NCI-H526 (cell line): ENCODE data around the gene CLDN9.
A peak's percentile ranks its signal among the peaks of the same experiment; 100 is the strongest.

Source experiments
- DNase-seq, 2 experiments: peaks; one replicate each; lab custom pipeline; 2025; lab: John Stamatoyannopoulos, UW

The CLDN9 gene

DNA sequence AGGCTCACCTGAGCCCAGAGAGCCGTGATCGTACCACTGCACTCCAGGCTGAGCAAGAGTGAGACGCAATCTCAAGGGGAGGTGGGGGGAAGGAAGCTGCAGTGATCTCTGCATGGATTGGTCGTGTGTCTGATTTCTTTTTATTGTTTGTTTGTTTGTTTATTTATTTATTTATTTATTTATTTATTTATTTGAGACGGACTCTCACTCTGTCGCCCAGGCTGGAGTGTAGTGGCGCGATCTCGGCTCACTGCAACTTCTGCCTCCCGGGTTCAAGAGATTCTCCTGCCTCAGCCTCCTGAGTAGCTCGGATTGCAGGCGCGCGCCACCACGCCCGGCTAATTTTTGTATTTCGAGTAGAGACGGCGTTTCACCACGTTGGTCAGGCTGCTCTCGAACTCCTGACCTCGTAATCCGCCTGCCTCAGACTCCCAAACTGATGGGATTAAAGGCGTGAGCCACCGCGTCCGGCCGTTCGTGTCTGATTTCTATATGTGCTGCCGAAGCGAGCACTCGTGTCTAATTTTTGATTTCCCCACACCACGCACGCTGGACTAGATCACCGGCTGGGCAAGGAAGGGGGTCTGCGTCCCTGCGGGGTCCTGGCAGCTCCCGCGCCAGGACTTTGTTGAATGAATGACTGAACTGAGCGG is 7.0 kb downstream of the CLDN9 start:
- DNase-seq, result no peak

DNA sequence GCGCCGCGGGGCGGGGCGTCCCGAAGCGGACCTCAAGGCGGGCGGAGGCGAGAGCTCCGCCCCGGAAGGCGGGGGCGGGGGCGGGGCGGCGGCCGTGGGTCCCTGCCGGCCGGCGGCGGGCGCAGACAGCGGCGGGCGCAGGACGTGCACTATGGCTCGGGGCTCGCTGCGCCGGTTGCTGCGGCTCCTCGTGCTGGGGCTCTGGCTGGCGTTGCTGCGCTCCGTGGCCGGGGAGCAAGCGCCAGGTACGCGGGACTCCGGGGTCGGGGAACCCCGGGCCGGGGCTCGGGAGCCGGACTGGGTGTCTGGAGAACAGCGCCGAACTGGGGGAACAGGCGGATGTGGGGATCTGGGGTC is 7.5 kb downstream of the CLDN9 start, which contains the start of gene TNFRSF12A:
TSS of gene TNFRSF12A (plus strand) at position 122 of the 357 bp plus-strand sequence. CDS start at position 152, 30 bp downstream.
- DNase-seq, result peak in 1 of 2 experiments; percentile 79

DNA sequence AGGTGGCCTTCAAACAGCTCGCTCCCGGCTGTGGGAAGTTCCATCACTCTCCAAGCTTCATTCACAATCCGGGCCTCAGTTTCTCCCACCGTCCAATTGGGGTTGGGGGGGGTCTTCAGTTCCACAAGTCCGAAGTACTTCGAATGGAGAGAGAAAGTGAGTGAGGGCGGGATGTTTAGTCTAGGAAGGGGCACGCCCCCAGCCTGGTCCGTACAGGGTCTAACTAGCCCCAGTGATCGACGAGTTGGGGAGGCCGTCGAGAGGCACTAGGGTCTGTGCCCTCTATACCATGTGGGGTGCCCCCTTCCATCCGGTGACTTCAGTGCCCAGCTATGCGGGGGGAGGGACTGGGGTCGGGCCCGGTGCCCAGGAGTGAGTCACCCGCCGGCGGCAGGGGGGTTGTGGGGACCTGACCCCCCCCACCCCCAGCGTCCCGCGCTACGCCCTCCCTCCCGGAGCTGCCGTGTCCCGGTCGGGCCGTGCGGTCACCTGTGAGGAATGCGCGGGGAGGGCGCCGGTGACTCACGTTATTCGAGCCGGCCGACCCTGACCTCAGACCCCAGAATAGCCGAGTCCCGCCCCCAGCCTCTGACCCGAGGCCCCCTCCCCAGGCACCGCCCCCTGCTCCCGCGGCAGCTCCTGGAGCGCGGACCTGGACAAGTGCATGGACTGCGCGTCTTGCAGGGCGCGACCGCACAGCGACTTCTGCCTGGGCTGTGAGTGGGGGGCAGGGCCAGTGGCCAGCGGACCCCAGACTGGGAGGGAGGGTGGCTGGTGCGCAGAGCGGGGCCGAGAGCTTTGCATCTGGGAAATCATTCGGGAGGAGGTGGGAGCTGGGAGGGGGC is 8.1 kb downstream of the CLDN9 start:
- DNase-seq, result peak in 1 of 2 experiments; percentile 36

DNA sequence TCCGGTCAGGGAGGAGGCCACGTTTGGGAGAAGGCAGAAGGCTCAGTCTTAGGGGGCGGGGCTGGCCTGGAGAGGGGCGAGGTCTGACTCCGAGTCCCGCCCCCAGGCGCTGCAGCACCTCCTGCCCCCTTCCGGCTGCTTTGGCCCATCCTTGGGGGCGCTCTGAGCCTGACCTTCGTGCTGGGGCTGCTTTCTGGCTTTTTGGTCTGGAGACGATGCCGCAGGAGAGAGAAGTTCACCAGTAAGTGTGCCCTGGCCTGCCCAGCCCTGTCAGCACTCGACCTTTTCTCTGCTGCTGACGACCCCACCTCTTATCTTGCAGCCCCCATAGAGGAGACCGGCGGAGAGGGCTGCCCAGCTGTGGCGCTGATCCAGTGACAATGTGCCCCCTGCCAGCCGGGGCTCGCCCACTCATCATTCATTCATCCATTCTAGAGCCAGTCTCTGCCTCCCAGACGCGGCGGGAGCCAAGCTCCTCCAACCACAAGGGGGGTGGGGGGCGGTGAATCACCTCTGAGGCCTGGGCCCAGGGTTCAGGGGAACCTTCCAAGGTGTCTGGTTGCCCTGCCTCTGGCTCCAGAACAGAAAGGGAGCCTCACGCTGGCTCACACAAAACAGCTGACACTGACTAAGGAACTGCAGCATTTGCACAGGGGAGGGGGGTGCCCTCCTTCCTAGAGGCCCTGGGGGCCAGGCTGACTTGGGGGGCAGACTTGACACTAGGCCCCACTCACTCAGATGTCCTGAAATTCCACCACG is 8.9 kb downstream of the CLDN9 start:
- peak in 1 of 2 experiments; percentile 70 for DNase-seq

DNA sequence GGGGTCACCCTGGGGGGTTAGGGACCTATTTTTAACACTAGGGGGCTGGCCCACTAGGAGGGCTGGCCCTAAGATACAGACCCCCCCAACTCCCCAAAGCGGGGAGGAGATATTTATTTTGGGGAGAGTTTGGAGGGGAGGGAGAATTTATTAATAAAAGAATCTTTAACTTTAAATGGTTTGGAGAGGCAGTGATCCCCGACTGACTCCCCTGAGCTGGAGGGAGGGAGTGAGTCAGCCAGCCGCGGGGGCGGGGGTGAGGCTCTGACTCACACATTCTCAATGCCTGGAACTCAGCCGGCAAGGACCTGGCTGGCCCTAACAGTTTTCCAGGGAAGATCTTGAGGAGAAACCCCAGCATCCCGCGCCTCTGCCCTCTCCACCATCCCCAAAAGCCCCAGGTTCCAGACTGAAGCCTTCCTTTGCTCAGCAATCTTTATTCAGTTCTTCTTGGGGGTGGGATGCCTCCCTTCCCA is 9.5 kb downstream of the CLDN9 start:
- DNase-seq, result no peak

DNA sequence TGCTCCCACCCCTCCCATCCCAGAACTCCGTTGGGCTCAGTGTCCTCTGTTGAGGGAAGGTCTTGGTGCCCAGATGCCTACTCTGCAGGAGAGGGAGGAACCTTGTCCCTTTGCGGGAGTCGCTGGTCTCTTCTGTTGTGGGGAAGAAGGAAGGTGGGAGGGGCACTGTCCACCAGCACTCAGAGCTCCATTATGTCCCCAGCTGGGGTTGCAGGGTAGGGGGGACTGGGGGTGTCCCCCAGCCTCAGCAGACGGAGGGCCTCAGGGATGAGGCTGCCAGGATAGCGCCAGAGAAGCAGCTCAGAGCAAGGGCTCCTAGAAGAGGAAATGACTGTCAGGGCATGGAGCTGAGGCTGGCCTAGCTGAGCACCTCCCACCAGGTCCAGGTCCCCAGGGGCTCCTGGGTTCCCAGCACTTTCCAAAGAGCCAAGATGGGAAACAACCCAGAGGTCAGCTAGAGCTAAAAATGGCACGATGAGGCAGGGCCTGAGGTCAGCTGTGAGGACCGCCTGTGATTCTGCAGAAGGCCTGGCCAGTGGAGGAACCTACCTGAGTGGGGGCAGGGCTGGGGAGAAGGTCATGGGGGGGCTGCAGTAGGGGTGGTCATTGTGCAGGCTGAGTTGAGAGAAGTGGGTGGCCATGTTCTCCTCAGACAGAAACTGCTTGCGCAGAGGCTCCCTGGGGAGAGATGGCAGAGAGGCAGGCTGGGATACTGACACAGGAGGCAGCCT is 10.1 kb downstream of the CLDN9 start:
- DNase-seq, result no peak

DNA sequence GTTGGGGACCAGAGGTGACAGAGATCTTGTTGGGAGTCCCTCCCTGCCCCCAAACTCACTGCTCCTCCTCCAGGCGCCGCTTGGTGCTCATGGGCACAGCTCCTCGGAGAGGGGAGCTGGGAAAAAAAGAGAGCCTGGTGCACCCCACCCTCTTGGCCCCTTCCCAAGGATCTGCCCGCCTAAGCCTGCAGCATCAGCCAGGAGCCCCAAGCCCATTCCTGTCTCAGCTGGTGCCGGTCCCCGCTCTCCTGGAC is 10.6 kb downstream of the CLDN9 start:
- peak in 1 of 2 experiments; percentile 40 for DNase-seq

DNA sequence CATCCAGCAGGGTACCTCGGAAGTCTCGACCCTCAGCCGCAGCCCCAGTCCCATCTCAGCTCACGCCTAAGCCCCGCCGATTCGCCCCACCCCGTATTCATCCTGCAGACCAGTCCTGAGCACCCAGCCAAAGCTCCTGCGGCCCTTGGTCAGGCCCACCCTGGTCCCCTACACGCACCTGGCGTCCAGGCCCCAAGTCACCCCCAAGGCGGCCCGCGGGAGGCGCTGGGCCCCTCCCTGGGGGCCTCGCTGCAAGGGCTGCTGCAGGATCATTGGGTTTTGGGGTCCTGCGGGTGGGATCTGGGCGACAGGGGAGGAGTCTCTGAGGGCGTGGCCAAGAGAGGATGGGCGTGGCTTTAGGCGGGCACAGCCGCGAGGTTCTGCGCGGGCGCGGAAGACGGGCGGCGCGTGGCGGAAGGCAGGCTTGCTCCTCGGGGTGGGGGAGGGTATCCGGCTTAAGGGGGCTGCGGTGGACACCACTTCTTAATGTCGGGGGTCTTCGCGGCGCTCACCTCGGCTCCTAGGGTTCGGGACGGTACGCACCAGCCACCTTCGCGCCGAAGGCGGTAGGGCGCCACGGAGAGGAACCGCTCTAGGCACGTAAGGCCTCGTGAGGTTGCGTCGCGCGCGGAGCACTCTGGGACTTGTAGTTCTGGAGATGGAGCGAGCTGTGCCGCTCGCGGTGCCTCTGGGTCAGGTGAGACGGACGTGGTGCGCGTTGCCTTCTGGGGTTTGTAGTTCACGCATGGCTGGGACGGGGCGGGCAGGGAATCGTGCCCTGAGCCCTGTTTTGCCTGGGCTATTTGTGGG is 11.2 kb downstream of the CLDN9 start, which contains the start of the genes HCFC1R1 and THOC6:
TSS of gene HCFC1R1 (minus strand) at position 274 of the 810 bp plus-strand sequence. CDS start at position 273, 1 bp downstream.
TSS of gene THOC6 (plus strand) at position 367 of the 810 bp plus-strand sequence. CDS start at position 659, 292 bp downstream.
- peak; percentile 91 to 97 for DNase-seq

DNA sequence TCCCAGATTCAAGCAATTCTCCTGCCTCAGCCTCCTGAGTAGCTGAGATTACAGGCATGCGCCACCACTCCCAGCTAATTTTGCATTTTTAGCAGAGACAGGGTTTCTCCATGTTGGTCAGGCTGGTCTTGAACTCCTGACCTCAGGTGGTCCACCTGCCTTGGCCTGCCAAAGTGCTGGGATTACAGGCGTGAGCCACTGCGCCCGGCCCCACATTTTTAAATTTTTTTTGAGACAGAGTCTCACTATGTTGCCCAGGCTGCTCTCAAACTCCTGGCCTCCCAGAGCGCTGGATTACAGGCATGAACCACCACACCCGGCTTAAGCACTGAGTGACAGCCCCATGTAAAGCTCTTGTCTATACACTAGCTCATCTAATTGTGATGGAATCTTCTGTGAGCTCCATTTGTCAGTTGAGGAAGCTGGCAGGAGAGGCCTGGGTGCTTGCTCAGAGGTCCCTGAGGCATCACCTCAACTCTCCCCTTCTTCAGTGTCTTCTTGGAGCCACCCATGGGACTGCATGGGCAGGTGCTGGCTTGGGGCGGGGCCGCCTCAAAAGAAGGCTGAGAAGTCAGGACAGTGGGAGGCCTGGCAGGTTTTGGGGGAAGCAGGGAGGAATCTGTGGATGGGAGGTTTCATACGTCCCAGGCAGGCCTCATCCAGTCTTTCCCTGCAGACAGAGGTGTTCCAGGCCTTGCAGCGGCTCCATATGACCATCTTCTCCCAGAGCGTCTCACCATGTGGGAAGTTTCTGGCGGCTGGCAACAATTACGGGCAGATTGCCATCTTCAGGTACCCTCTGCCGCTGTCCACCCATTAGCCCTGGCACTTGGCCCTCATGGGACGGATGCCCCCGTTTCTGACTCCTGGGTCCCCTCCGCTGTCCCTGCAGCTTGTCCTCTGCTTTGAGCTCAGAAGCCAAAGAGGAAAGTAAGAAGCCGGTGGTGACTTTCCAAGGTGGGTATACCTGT is 12.6 kb downstream of the CLDN9 start:
- no peak for DNase-seq

DNA sequence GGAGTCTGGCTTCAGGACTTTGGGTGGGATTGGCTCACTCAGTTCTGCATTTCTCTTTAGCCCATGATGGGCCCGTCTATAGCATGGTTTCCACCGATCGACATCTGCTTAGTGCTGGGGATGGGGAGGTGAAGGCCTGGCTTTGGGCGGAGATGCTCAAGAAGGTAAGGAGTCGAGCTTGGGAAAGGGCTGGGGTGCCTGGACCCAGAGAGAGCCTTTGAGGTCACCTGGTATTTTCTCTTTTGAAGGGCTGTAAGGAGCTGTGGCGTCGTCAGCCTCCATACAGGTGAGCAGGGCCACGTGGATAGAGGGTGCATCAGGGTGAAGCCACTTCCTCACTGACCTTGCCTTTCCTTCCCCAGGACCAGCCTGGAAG is 13.3 kb downstream of the CLDN9 start:
- DNase-seq, result no peak

DNA sequence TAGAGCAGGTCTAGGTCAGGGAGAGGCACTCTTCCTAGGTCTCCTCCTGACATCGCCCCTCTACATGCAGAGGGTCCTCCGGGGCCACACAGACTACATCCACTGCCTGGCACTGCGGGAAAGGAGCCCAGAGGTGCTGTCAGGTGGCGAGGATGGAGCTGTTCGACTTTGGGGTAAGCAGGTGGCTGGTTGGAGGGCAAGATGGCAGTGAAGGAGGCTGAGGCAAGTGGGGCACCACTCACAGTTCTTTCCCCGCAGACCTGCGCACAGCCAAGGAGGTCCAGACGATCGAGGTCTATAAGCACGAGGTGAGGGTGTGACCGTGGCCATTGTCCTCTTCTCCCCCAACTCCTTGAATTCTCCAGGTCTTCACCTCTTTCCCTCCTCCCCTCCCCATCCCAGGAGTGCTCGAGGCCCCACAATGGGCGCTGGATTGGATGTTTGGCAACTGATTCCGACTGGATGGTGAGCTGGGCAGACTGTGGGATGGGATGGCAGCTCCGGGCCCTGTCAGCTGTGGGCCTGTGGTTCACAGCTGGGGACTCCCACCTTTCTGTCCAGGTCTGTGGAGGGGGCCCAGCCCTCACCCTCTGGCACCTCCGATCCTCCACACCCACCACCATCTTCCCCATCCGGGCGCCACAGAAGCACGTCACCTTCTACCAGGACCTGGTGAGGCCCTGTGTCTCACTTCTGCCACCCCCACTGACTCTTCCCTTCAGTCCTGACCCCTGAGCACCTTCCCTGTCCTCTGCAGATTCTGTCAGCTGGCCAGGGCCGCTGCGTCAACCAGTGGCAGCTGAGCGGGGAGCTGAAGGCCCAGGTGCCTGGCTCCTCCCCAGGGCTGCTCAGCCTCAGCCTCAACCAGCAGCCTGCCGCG is 14.1 kb downstream of the CLDN9 start:
- DNase-seq, result no peak

DNA sequence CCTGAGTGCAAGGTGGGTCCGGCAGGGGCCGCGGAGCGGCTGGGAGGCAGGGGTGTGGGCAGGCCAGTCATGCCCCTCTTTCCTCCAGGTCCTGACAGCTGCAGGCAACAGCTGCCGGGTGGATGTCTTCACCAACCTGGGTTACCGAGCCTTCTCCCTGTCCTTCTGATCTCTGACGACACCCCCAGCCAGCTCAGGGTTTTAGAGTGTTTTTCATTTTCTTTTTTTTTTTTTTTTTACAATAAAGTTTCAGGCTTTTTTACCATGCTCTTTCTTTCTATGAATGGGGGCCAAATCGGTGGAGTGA is 14.7 kb downstream of the CLDN9 start:
- DNase-seq, result no peak

DNA sequence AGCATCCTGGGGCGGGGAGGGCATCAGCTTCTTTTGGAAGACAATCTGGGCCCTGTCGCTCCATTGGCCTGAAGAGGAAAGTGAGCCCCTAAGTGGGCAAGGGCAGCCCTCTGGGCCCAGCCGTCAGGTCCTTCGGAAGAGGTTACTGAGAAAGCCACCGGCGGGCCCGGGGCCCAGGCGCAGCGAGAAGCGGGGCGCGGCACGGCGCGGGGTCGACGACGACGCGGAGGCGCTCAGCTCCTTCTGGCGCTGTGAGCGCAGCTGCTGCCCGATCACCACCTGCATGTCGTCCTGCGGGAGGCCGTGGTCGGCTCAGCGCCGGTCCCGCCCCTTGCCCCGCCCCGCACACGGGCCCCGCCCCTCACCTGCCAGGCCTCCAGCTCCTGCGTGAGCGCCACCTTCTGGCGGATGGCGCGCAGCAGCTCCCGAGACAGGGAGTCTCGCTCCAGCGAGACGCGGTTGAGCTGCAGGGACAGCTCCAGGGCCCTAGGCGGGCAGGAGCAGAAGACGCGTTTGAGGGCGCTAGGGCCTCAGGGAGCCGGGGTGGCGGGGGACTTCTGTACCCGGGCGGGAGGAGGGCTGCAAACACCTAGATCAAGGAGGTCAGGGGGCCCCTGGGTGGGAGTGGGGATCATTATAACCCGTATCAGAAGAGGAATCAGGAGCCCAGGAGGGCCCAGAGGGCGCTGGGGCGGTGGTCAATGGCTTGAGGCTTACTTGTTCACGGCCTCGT is 15.4 kb downstream of the CLDN9 start:
- peak; percentile 37 to 87 for DNase-seq

DNA sequence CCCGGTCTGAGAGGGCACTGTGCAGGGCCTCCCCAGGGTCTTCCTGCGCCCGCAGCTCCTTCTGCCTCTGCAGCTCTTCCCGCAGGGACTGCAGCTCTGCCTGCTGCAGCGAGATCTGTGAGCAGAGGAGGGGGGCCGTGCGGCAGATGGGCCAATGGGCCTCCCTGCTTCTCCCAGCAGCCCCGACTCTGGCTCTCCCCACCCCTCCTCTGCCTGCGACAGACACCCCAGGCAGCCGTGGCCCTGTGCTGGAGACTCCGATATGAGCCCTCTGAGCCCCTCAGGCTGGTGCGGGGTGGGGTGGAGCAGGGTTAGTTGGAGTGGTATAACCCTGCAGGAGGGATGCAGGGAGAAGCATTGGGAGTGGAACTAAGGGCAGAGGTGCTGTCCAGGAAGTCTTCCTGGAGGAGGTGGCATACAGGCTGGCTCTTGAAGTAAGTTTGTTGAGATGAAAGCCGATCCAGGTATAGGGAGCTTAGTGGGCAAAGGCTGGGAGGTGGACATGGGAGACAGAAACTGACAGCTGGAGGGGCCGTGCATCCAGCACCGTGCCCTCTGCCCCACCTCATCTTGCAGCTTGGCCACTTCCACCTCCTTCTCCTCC is 16.1 kb downstream of the CLDN9 start:
- DNase-seq, result no peak

DNA sequence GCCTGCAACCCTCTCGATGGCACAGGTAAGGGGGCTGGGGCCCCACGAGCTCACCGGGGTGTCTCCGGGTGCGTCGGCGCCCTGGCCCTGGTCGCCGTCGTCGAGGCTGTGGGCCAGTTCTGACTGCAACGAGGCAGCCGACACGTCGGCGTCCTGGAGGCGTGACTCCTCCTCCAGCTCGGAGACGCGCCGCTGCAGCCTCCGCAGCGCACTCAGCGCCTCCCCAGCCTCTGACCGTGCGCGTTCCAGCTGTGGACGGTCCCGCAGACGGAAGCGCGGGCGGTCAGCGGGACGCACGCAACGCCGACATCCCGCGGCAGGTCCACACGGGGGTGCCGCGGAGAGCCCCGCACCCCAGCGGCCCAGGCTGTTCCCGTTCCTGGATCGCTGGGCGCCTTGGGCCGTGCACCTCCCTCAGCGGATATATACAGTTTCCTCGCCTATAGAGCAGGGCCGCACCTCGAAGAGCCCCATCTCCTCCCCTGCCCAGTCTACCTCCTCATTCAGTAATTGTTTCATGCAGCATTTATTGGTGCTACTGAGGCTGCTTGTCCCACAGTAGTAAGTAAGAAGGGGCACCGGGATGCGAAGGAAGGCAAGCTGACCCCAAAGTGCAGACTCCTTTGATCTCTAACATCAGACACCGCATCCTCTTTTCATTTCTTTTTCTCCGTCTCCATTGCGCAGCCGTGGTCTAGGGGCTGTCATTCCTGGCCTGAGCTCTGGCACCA is 16.9 kb downstream of the CLDN9 start:
- peak in 1 of 2 experiments; percentile 34 for DNase-seq

DNA sequence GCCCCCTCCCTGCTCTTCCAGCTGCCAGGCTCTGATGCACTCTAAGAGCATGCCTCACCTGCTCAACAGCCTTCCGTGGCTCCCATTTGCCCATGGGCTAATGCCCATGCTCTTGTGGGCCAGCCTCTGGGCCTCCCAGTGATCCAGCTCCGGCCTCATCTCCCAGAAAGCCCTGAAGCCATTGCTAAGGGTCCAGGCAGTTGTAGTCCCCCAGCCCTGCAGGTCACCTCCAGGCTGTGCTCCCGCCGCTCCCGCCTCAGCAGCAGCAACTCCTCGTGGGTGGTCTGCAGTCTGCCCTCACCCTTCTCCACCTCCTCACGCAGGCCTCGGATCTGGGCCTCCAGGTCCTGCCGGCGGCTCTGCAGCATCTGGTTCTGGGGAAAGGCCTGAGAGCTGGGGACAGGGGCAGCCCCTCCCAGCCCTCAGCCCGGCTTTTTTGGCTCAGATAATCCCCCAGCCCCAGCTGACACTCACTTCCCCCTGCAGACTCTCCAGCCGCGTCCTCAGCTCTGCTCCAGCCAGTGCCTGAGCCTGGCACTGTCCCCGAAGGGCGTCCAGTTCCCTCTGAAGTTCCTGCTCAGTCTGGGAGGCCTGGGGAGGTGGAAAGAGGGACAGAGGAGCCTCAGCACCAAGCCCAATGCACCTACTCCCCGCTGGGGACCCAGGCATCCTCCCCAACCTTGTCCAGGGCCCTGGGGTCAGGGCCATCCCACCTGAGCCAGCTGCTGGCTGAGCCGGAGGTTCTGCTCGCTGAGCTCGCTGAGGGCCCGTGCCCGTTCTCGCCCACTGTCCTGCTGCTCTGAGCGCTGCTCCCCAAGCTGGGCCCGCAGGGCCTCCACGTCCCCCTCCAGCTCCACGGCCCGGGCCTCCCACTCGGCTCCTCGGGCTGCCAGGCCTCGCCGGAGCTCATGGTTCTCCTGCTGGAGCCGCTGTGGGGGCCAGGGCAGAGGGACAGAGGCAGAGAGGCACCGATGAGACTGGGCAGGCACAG is 17.8 kb downstream of the CLDN9 start:
- DNase-seq, result no peak
